ENCODE measurements around the gene TOP2B.

TOP2B gene

DNA sequence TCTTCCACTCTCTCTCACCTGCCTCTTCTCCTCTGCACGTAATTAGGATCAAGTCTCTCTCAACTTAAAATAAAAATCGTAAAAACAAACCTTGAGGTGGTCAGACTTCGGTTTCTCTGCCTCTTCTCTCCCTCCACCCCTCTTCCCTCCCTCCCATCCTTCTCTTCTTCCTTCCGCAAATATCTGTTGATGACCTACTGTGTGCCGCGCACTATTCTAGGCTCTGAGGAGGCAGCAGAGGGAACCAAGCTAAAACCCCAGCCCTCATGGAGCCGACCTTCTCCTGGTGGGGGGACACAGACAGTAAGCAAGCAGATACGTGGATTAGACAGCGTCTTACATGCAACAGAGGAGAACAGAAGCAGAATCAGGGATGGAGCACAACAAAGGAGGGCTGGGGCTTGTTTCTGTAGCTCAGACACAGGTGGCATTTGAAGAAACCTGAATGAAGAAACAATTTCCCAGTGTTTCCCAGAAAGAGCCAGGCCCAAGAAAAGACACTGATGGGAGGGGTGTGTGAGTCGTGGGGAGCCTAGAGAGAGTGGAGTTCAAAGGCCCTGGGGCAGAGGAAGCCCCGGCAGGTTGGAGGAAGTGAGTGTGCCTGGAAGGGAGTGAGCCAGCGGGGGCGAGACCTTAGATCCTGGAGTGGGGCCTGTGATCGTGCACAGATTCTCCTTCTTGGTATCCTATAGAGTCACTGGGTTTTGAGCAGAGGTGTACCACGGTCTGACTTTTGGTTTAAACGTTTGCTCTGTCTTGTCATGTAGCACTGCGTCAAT is 80.5 kb downstream of the TOP2B start:
- Mint-ChIP-seq H3K4me1 (peaks cover 22% of the 10 kb centered on the region), H3K36me3 (ENCODE audit: low read depth) (peaks cover 72% of the 10 kb centered on the region), H3K27me3 (ENCODE audit: low read depth) (no peaks in the 10 kb centered on the region), H3K9me3 (no peaks in the 10 kb centered on the region), H3K27ac (peak overlapping the region in 1 of 3 experiments; percentile 21), H3K4me3 (no peak overlapping the region)
- TF ChIP-seq, protein P1, sequence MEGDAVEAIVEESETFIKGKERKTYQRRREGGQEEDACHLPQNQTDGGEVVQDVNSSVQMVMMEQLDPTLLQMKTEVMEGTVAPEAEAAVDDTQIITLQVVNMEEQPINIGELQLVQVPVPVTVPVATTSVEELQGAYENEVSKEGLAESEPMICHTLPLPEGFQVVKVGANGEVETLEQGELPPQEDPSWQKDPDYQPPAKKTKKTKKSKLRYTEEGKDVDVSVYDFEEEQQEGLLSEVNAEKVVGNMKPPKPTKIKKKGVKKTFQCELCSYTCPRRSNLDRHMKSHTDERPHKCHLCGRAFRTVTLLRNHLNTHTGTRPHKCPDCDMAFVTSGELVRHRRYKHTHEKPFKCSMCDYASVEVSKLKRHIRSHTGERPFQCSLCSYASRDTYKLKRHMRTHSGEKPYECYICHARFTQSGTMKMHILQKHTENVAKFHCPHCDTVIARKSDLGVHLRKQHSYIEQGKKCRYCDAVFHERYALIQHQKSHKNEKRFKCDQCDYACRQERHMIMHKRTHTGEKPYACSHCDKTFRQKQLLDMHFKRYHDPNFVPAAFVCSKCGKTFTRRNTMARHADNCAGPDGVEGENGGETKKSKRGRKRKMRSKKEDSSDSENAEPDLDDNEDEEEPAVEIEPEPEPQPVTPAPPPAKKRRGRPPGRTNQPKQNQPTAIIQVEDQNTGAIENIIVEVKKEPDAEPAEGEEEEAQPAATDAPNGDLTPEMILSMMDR (IDR thresholded peaks at IDR 0.05; ENCODE audit: unreplicated experiment in 3 of 3): no peak

DNA sequence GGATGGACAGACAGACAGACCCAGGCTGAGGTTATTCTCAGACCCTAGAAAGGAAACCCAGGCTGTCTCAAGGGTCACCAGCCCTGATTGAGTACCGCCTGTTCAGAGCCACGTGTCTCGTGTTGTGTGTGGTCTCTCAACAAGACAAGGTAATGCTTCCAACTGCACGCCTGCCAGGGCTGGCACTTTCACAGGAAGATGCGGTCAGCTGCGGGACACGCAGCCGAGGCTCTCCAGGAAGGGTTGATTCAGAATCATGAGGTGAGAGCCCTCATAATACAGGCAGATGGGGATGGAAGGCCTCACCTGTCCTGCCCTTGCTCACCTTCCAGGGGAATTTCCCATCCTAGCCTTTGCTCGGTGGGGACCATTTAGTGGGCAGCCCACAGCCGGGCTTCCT is 81.4 kb downstream of the TOP2B start:
- no peak overlapping the region for H3K4me3 Mint-ChIP-seq
- H3K9me3 Mint-ChIP-seq: no peaks in the 10 kb centered on the region
- peaks cover 67% of the 10 kb centered on the region for H3K36me3 Mint-ChIP-seq (ENCODE audit: low read depth)
- no peaks in the 10 kb centered on the region for H3K27me3 Mint-ChIP-seq (ENCODE audit: low read depth)
- TF ChIP-seq, protein P1 (IDR thresholded peaks at IDR 0.05; ENCODE audit: unreplicated experiment in 3 of 3): no peak
- H3K27ac Mint-ChIP-seq: no peak overlapping the region
- H3K4me1 Mint-ChIP-seq: peaks cover 16% of the 10 kb centered on the region

DNA sequence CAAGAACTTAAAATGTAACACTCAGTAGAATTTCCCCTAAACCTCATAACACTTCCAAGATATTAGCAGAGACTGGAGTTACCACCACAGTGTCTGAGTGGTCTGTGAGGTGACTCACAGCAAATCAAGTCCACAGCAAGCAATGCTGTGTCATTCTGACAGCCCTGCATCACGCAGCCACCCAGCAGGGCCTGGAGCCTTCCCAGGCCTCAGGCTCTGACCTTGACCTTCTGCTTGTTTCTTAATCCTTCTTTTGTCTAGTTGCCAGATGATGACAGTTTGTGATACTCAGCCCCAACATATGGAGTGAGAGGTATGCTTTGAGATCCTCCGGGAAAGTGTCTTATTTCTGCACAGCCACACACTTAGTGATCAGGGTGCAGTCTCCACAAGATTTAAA is 82.5 kb downstream of the TOP2B start:
- Mint-ChIP-seq H3K4me3 (no peak overlapping the region), H3K4me1 (peaks cover 16% of the 10 kb centered on the region), H3K9me3 (no peaks in the 10 kb centered on the region), H3K27ac (peak overlapping the region; percentile 9 to 30 (median 29)), H3K27me3 (ENCODE audit: low read depth) (no peaks in the 10 kb centered on the region), H3K36me3 (ENCODE audit: low read depth) (peaks cover 63% of the 10 kb centered on the region)
- TF ChIP-seq, protein P1 (IDR thresholded peaks at IDR 0.05; ENCODE audit: unreplicated experiment in 3 of 3): no peak

DNA sequence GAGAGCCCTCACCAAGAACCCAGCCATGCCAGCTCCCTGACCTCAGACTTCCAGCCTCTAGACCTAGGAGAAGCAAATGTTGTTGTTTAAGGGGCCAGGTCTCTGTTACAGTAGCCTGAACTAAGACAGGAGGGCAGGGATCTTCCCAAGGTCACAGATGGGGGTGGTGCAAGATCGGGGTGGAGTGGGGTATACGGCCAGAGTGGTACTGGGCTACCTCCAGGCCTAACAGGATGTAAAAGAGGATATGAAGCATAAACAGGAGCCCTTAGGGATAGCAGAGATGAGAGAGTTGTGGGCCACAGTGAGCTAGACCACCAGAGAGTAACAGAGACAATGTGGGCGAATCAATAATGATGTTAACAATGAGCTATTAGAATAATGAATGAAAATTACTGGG is 82.9 kb downstream of the TOP2B start:
- H3K27ac Mint-ChIP-seq: peak overlapping the region; percentile 9 to 30 (median 29)
- no peak overlapping the region for H3K4me3 Mint-ChIP-seq
- TF ChIP-seq, protein P1 (IDR thresholded peaks at IDR 0.05; ENCODE audit: unreplicated experiment in 3 of 3): no peak
- no peaks in the 10 kb centered on the region for H3K9me3 Mint-ChIP-seq
- peaks cover 67% of the 10 kb centered on the region for H3K36me3 Mint-ChIP-seq (ENCODE audit: low read depth)
- H3K27me3 Mint-ChIP-seq (ENCODE audit: low read depth): no peaks in the 10 kb centered on the region
- peaks cover 18% of the 10 kb centered on the region for H3K4me1 Mint-ChIP-seq

DNA sequence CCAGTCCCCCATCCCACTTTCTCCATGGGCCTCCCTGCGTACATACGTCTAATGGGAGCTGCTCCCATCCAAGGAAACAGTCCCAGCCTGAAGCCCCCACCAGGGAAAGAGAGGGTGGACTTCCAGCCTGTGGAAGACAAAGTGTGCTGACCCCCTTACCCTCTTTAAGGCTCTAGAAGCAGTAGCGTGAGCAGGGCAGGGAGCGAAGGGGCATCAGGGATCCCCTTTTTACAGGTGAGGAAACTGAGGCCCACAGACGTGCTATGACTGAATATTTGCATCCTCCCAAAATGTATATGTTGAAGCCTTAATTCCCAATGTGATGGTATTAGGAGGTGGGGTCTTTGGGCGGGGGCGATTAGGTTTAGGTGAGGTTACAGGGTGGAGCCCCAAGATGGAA is 83.4 kb downstream of the TOP2B start:
- TF ChIP-seq, protein P1 (IDR thresholded peaks at IDR 0.05; ENCODE audit: unreplicated experiment in 3 of 3): no peak
- no peak overlapping the region for H3K27ac Mint-ChIP-seq

DNA sequence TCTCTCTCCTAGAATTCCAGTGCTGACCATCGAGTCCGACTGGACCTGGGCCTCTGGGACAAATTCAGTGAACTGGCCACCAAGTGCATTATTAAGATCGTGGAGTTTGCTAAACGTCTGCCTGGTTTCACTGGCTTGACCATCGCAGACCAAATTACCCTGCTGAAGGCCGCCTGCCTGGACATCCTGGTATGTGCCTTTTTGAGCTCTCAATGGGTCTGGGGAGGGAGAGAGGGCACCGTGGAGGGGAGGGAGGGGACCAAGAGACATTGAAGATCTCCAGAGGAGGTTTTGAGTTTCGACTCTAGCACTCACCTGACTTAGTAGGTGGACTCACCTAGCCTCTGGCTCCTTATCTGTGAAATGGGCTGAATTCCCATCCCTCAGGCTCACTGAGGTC is 84.2 kb downstream of the TOP2B start:
- TF ChIP-seq, protein P1 (IDR thresholded peaks at IDR 0.05; ENCODE audit: unreplicated experiment in 3 of 3): no peak
- peaks cover 21% of the 10 kb centered on the region for H3K4me1 Mint-ChIP-seq
- no peaks in the 10 kb centered on the region for H3K27me3 Mint-ChIP-seq (ENCODE audit: low read depth)

More for the DNA sequence above, 83.4 kb downstream of the TOP2B start:
- Mint-ChIP-seq H3K27me3 (ENCODE audit: low read depth) (no peaks in the 10 kb centered on the region), H3K4me3 (no peak overlapping the region), H3K36me3 (ENCODE audit: low read depth) (peaks cover 69% of the 10 kb centered on the region), H3K9me3 (no peaks in the 10 kb centered on the region), H3K4me1 (peaks cover 21% of the 10 kb centered on the region)

More for the DNA sequence above, 84.2 kb downstream of the TOP2B start:
- Mint-ChIP-seq H3K36me3 (ENCODE audit: low read depth) (peaks cover 66% of the 10 kb centered on the region), H3K9me3 (no peaks in the 10 kb centered on the region), H3K4me3 (no peak overlapping the region), H3K27ac (no peak overlapping the region)
